ENCODE data around the gene ZNF423. TPM values are rescaled to one million over a fixed set of nuclear protein-coding genes. Genes with fewer than 3 reads are reported as not detected.

ZNF423 gene
- total and polyA plus RNA-seq, 12 donors, result 1.7 to 10.6 (median 5.5) TPM

GRCh38 chr16:49701789-49702494 lies 154.0 kb downstream of the ZNF423 start:
- intact Hi-C loops (cut with DNase I), result no loop called here
- TF ChIP-seq POLR2A (IDR thresholded peaks at IDR 0.05), result no peak
- no peak for TF ChIP-seq CTCF (IDR thresholded peaks at IDR 0.05)
- Histone ChIP-seq H3K4me1 (replicated peaks in 1 of 2) (peaks cover 11 to 18% of the 10 kb centered on the region in 2 donors), H3K9me3 (replicated peaks in 1 of 3) (no peaks in the 10 kb centered on the region), H3K4me3 (no peak overlapping the region), H3K36me3 (replicated peaks in 1 of 2) (no peaks in the 10 kb centered on the region), H3K27ac (peak overlapping the region in 1 of 5 donors; percentile 55), H3K27me3 (no peaks in the 10 kb centered on the region)
- peak in 5 of 7 donors; percentile 12 to 63 (median 34) for DNase-seq
- 63 to 80% (median 73%) methylated on average over 12 to 15 of the region's 15 CpGs for WGBS, 4 donors

GRCh38 chr16:49701065-49701685 lies 154.7 kb downstream of the ZNF423 start:
- Histone ChIP-seq H3K4me1 (replicated peaks in 1 of 2) (peaks cover 11 to 18% of the 10 kb centered on the region in 2 donors), H3K27me3 (no peaks in the 10 kb centered on the region), H3K27ac (peak overlapping the region in 1 of 5 donors; percentile 74), H3K4me3 (no peak overlapping the region), H3K9me3 (replicated peaks in 1 of 3) (no peaks in the 10 kb centered on the region), H3K36me3 (replicated peaks in 1 of 2) (no peaks in the 10 kb centered on the region)
- no peak for TF ChIP-seq CTCF (IDR thresholded peaks at IDR 0.05)
- no peak for TF ChIP-seq POLR2A (IDR thresholded peaks at IDR 0.05)
- intact Hi-C loops (cut with DNase I), result no loop called here
- DNase-seq, result no peak
- 30 to 65% (median 54%) methylated on average over 17 to 18 of the region's 18 CpGs for WGBS, 4 donors

DNA sequence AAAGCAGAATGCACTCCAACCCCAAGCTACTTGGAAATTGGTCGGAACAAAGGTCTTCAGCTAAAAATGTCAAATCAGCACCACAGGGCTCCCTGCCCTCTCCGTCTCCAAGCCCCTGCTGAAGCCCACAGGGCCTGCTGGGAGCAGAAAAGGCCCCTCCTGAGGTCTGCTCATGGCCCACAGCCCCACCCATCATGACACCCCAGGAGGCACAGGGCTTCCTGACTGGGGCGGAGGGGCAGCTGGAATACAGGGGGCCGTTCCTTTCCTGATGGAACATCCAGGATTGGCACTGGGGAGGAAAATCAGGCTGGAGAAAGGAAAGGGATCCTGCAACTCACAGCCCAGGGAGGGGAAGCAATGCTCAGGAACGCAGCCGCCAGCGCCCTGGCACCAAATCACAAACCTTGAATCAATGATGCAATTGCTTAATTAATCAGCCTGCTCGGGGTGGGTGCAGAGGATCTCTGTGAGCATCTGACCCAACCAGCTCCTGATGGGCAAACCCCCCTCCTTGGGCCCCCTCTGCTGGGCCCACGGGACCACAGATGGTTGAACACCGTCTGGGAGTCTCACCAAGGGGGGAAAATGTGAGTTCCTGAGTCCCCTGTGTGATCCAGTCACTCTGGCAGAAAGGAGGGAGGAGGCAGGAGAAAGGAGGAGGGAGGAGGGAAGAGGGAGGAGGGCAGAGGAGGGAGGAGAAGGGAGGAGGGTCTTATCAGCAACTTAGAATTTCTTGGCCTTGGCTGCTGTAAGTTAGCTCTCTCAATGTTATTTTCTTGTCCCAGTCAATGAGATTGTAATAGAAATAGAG lies 155.5 kb downstream of the ZNF423 start:
- DNase-seq, result peak in 6 of 7 donors; percentile 36 to 69 (median 55)
- WGBS, 4 donors, result 22 to 39% (median 26%) methylated on average over 10 of the region's 10 CpGs
- no peaks in the 10 kb centered on the region for H3K36me3 ChIP-seq (replicated peaks in 1 of 2)
- TF ChIP-seq CTCF (IDR thresholded peaks at IDR 0.05) (no peak), POLR2A (IDR thresholded peaks at IDR 0.05) (no peak)
- H3K9me3 ChIP-seq (replicated peaks in 1 of 3), result no peaks in the 10 kb centered on the region
- H3K4me3 ChIP-seq, result no peak overlapping the region
- no peaks in the 10 kb centered on the region for H3K27me3 ChIP-seq
- peak overlapping the region in 4 of 5 donors; percentile 14 to 74 (median 40) for H3K27ac ChIP-seq
- intact Hi-C loops (cut with DNase I), result no loop called here
- peaks cover 11 to 18% of the 10 kb centered on the region in 2 donors for H3K4me1 ChIP-seq (replicated peaks in 1 of 2)

- peaks cover 11 to 18% of the 10 kb centered on the region in 2 donors for H3K4me1 ChIP-seq (replicated peaks in 1 of 2)
- H3K4me3 ChIP-seq, result no peak overlapping the region
Measured at GRCh38 chr16:49699841-49700175, 156.1 kb downstream of the ZNF423 start.

More at GRCh38 chr16:49699841-49700175, 156.1 kb downstream of the ZNF423 start:
- no peaks in the 10 kb centered on the region for H3K9me3 ChIP-seq (replicated peaks in 1 of 3)
- H3K27me3 ChIP-seq, result no peaks in the 10 kb centered on the region
- no peak for DNase-seq
- TF ChIP-seq POLR2A (IDR thresholded peaks at IDR 0.05) (no peak), CTCF (IDR thresholded peaks at IDR 0.05) (no peak)
- no peaks in the 10 kb centered on the region for H3K36me3 ChIP-seq (replicated peaks in 1 of 2)
- H3K27ac ChIP-seq, result peak overlapping the region in 3 of 5 donors; percentile 14 to 75 (median 43)
- intact Hi-C loops (cut with DNase I), result no loop called here
- WGBS, 4 donors, result 57 to 73% (median 67%) methylated on average over 3 of the region's 3 CpGs
